Spleen (tissue), 11 donors: ENCODE results near the gene KCNQ4. TPM values are rescaled to one million over a fixed set of nuclear protein-coding genes. Genes with fewer than 3 reads are reported as not detected.

Experiments used
- DNase-seq: peaks from one replicate; pipeline ENCODE4 v3.0.0-alpha.2; 2020
- H3K27ac ChIP-seq, 8 donors: fragments of 200-600 bp; sonication (generic) in 7 of 8; 1 replicate in 4 of 8; 2 replicates in 4 of 8; pipeline versions ENCODE4 v1.5.0 to v1.8.0; 2016 to 2021; ENCODE audit warnings: inconsistent platforms in 4 of 8, mild to moderate bottlenecking in 4 of 8, moderate library complexity in 1 of 8
- H3K27me3 ChIP-seq, 7 donors: fragments of 200-600 bp; sonication (generic) in 6 of 7; replicated peaks in 1 of 7; 1 replicate in 4 of 7; 2 replicates in 3 of 7; pipeline versions ENCODE4 v1.5.0 to v1.8.0; 2016 to 2021; ENCODE audit warnings: inconsistent platforms in 3 of 7, mild to moderate bottlenecking in 1 of 7
- H3K36me3 ChIP-seq, 6 donors: fragments of 200-600 bp; sonication (generic) in 5 of 6; 1 replicate in 4 of 6; 2 replicates in 2 of 6; pipeline versions ENCODE4 v1.5.0 to v1.8.0; 2016 to 2021; ENCODE audit warnings: inconsistent platforms in 2 of 6
- H3K4me1 ChIP-seq, 6 donors: fragments of 200-600 bp; sonication (generic) in 5 of 6; 1 replicate in 3 of 6; 2 replicates in 3 of 6; pipeline versions ENCODE4 v1.5.0 to v1.8.0; 2016 to 2021; ENCODE audit warnings: inconsistent platforms in 3 of 6
- H3K4me3 ChIP-seq, 8 donors: fragments of 200-600 bp; sonication (generic) in 7 of 8; 1 replicate in 4 of 8; 2 replicates in 4 of 8; pipeline versions ENCODE4 v1.5.0 to v1.8.0; 2016 to 2021; ENCODE audit warnings: inconsistent platforms in 4 of 8, mild to moderate bottlenecking in 4 of 8, moderate library complexity in 2 of 8
- H3K9me3 ChIP-seq, 8 donors: fragments of 200-600 bp; sonication (generic) in 7 of 8; 1 replicate in 4 of 8; 2 replicates in 4 of 8; pipeline versions ENCODE4 v1.5.0 to v1.8.0; 2016 to 2021; ENCODE audit warnings: inconsistent platforms in 4 of 8
- CTCF ChIP-seq, 11 experiments: fragments of 200-600 bp in 7 of 11; fragments of 450-650 bp in 4 of 11; sonication (generic) in 4 of 11; IDR thresholded peaks in 8 of 11; conservative IDR thresholded peaks in 3 of 11; 1 replicate in 7 of 11; 2 replicates in 4 of 11; pipeline versions ENCODE4 v1.4.0 to v1.8.0; 2016 to 2021; ENCODE audit warnings: antibody characterized with exemption in 11 of 11, inconsistent platforms in 4 of 11, mild to moderate bottlenecking in 1 of 11
- POLR2A ChIP-seq, 3 donors: fragments of 450-650 bp; IDR thresholded peaks; one replicate each; pipeline ENCODE4 v1.5.1; 2017; ENCODE audit warnings: antibody characterized with exemption in 3 of 3, mild to moderate bottlenecking in 1 of 3
- POLR2AphosphoS5 ChIP-seq, 3 donors: sonication (generic); formaldehyde crosslinking; IDR thresholded peaks; one replicate each; pipeline ENCODE4 v1.5.1; 2017; ENCODE audit warnings: antibody characterized with exemption in 3 of 3
- WGBS, 5 donors: extraction: QIAGEN DNeasy Blood & Tissue Kit in 3 of 5; methylation state at CpG; one replicate each; pipeline versions ENCODE4 v1.1.5 to v1.1.7; 2013 to 2018; 5-methylcytosine and 5-hydroxymethylcytosine counted together
- intact Hi-C: fragments of 100-400 bp; cut with DNase I; formaldehyde crosslinking; loops from one replicate; pipeline ENCODE4 v1.15.0; 2023; ENCODE audit warnings: low total_unique reads
- polyA plus RNA-seq, 3 donors: library from polyadenylated mRNA; stranded (reverse); fragments of 200-250 nt; gene quantifications; one replicate each; pipeline ENCODE4 v1.2.1, GENCODE V29; 2013
- total RNA-seq, 7 donors: library from RNA; depleted of rRNA in 3 of 7; stranded (reverse); fragments of >200 nt in 3 of 7; fragmentation: NEBNext Ultra II Directional in 4 of 7; extraction: Animal tissue kit (Norgen Biotek cat#: 25700) in 4 of 7; gene quantifications; one replicate each; pipeline versions ENCODE4 v1.1.0 to v1.2.1, GENCODE V29; 2016 to 2021
- donor health status: healthy with polysubstance abuse.
- donor health status: DM: no; HTN: no; CAD: no; lungs with moderate emphysema.
- donor health status: DM: no; HTN: no; CAD: no.
- donor health status: Bipolar disorder and iron deficiency.
- donor health status: healthy.
- donor health status: DM: no; HTN: no; CAD: no.
- donor health status: DM: yes; HTN: yes; CAD: no.

KCNQ4 gene
- total and polyA plus RNA-seq, 10 donors = 0.09 to 0.54 (median 0.25) TPM

- H3K36me3 ChIP-seq = no peaks in the 10 kb centered on the region
- intact Hi-C loops = no loop called here
- H3K27ac ChIP-seq = peak overlapping the region in 5 of 8 donors; percentile 80 to 92 (median 89)
- WGBS, 5 donors = 86 to 96% (median 89%) methylated on average over 4 of the region's 4 CpGs
- H3K4me3 ChIP-seq = no peak overlapping the region
- no peaks in the 10 kb centered on the region for H3K9me3 ChIP-seq
- DNase-seq = no peak
- TF ChIP-seq POLR2A (IDR thresholded peaks at IDR 0.05) (no peak), CTCF (IDR thresholded peaks at IDR 0.05 in 8 of 11, conservative IDR thresholded peaks at IDR 0.05 in 3 of 11) (no peak), POLR2AphosphoS5 (IDR thresholded peaks at IDR 0.05) (no peak)
- peaks cover 0 to 18% (median 0%) of the 10 kb centered on the region in 7 donors for H3K27me3 ChIP-seq
- peaks cover 0 to 37% (median 20%) of the 10 kb centered on the region in 6 donors for H3K4me1 ChIP-seq
These were observed 75.3 kb downstream of the KCNQ4 start for GRCh38 chr1:40858856-40859416.

GRCh38 chr1:40860706-40861223 is 77.2 kb downstream of the KCNQ4 start:
- DNase-seq = peak; percentile 78
- no peaks in the 10 kb centered on the region for H3K9me3 ChIP-seq
- whole genome bisulfite sequencing, 5 donors = 11 to 24% (median 14%) methylated on average over 10 of the region's 10 CpGs
- peak overlapping the region; percentile 47 to 95 (median 68) for H3K4me3 ChIP-seq
- H3K4me1 ChIP-seq = peaks cover 0 to 37% (median 20%) of the 10 kb centered on the region in 6 donors
- peaks cover 0 to 18% (median 0%) of the 10 kb centered on the region in 7 donors for H3K27me3 ChIP-seq
- no peaks in the 10 kb centered on the region for H3K36me3 ChIP-seq
- intact Hi-C loops = loop anchor here (5.0 kb wide), 1 partner anchor 87 kb away; no protein-coding TSS in a partner anchor
- TF ChIP-seq CTCF (IDR thresholded peaks at IDR 0.05 in 8 of 11, conservative IDR thresholded peaks at IDR 0.05 in 3 of 11) = no peak
- peak in 2 of 3 donors; percentile 9 to 17 for TF ChIP-seq POLR2AphosphoS5 (IDR thresholded peaks at IDR 0.05)
- peak overlapping the region; percentile 40 to 92 (median 86) for H3K27ac ChIP-seq

GRCh38 chr1:40861224-40862003 is 77.8 kb downstream of the KCNQ4 start:
- intact Hi-C loops = loop anchor here (5.0 kb wide), 1 partner anchor 86 kb away; no protein-coding TSS in a partner anchor
- H3K36me3 ChIP-seq = no peaks in the 10 kb centered on the region
- H3K27ac ChIP-seq = peak overlapping the region; percentile 68 to 92 (median 86)

GRCh38 chr1:40862008-40862863 is 78.6 kb downstream of the KCNQ4 start, which contains the start of gene CITED4:
Gene CITED4, minus strand, starts transcription at chr1:40862363. Its CDS starts 236 bp downstream, at chr1:40862127.
- peak in 9 of 11 experiments; percentile 21 to 63 (median 49) for TF ChIP-seq CTCF (IDR thresholded peaks at IDR 0.05 in 8 of 11, conservative IDR thresholded peaks at IDR 0.05 in 3 of 11)
- peak; percentile 99 for TF ChIP-seq POLR2AphosphoS5 (IDR thresholded peaks at IDR 0.05)
- TF ChIP-seq POLR2A (IDR thresholded peaks at IDR 0.05) = peak in 1 of 3 donors; percentile 89
- Histone ChIP-seq H3K4me3 (peak within 1 kb of the TSS; percentile 51 to 95 (median 72)), H3K27me3 (peaks cover 0 to 18% (median 0%) of the 10 kb centered on the region in 7 donors), H3K9me3 (no peaks in the 10 kb centered on the region), H3K36me3 (no peaks in the 10 kb centered on the region), H3K4me1 (peaks cover 0 to 37% (median 20%) of the 10 kb centered on the region in 6 donors), H3K27ac (peak within 1 kb of the TSS; percentile 68 to 92 (median 86))
- DNase-seq = peak; percentile 99
- intact Hi-C loops = loop anchor here (5.0 kb wide), 1 partner anchor 85 kb away; no protein-coding TSS in a partner anchor
- 2 to 8% (median 3%) methylated on average over 8 to 75 of the region's 75 CpGs for WGBS, 5 donors

More at GRCh38 chr1:40861224-40862003, 77.8 kb downstream of the KCNQ4 start:
- DNase-seq = peak; percentile 89
- TF ChIP-seq POLR2A (IDR thresholded peaks at IDR 0.05) = no peak
- peak in 2 of 3 donors; percentile 13 to 43 for TF ChIP-seq POLR2AphosphoS5 (IDR thresholded peaks at IDR 0.05)
- WGBS, 5 donors = 2 to 14% (median 3%) methylated on average over 43 to 98 of the region's 98 CpGs
- H3K4me1 ChIP-seq = peaks cover 0 to 37% (median 20%) of the 10 kb centered on the region in 6 donors
- peaks cover 0 to 18% (median 0%) of the 10 kb centered on the region in 7 donors for H3K27me3 ChIP-seq
- no peaks in the 10 kb centered on the region for H3K9me3 ChIP-seq
- H3K4me3 ChIP-seq = peak overlapping the region; percentile 51 to 95 (median 72)
